D341Med (cell line): ENCODE measurements around the gene DPEP1.
"Not testable (repeated sequence)": the region's sequence is repeated elsewhere in the genome, so short reads cannot be mapped to it uniquely, and the experiment has no call there.

Source experiments
- DNase-seq: peaks from one replicate; pipeline ENCODE4 v3.0.0; 2012; ENCODE audit warnings: low spot score

The DPEP1 gene

DNA sequence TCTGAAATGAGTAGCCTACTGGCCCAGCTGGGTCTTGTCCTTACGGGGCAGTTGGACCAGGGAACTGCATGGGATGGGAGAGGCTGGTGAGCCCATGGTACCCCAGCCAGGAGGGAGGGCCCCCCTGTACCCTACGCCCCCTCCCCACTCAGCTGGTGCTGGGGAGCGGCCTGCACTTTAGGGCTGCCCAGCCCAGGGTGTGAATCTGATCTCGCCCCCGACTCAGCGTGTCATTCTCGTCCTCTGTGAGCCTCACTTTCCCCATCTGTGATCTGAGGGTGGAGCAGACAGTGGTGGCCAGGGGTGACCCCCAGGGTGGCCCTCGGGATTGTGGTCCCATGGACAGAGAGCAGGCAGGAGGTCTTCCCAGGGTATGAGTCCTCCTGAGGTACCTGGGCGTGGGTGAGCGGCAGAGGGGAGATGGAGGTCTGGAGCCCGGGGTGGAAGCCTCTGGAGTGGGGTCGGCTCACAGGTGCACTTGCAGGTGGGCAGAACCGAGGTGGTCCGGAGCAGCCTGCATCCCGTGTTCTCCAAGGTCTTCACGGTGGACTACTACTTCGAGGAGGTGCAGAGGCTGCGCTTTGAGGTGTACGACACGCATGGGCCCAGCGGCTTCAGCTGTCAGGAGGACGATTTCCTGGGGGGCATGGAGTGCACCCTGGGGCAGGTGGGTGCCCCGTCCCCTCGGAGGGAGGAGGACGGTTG is 36.2 kb upstream of the DPEP1 start:
- DNase-seq, result no peak

DNA sequence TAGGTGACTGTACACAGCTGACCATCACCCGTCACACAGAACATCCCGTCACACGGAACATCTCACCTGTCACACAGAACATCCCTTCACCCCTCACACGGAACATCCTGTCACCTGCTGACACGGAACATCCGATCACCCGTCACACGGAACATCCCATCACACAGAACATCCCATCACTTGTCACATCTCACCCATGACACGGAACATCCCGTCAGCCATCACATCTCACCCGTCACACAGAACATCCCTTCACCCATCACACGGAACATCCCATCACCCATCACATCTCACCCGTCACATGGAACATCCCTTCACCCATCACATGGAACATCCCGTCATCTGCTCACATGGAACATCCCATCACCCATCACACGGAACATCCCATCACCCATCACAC is 34.1 kb upstream of the DPEP1 start:
- DNase-seq, result no peak

GRCh38 chr16:89581045-89581695 is 32.3 kb upstream of the DPEP1 start:
- no peak for DNase-seq

DNA sequence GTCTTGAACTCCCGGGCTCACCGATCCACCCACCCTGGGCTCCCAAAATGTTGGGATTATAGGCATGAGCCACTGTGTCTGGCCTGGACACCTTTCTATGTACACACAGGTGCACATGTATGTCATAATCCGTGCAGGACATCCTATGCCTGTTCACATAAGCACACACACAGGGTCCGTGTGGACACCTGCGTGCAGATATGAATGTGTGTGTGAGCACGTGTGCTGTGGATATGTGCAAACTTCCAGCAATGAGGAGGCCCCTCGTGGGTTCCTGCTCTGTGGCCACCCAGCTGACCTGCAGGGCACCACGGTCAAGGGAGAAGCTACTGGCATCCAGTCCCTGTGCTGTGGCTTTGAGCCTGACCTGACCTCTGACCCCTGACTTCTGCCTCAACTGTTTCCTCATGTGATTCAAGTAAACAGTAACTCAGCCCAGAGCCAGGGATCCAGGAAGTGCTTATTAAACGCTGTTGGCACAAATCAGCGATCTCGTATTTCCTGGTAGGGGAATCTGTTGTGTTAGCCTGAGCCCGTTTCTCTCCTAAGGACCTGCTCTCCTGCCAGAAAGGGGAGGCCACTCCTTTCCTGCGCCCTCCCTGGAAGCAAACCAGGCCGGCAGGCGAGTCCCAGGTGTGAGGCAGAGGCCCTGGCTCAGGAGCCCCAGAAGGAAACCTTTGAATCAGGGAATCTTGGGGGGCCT is 31.4 kb upstream of the DPEP1 start:
- DNase-seq, result no peak

DNA sequence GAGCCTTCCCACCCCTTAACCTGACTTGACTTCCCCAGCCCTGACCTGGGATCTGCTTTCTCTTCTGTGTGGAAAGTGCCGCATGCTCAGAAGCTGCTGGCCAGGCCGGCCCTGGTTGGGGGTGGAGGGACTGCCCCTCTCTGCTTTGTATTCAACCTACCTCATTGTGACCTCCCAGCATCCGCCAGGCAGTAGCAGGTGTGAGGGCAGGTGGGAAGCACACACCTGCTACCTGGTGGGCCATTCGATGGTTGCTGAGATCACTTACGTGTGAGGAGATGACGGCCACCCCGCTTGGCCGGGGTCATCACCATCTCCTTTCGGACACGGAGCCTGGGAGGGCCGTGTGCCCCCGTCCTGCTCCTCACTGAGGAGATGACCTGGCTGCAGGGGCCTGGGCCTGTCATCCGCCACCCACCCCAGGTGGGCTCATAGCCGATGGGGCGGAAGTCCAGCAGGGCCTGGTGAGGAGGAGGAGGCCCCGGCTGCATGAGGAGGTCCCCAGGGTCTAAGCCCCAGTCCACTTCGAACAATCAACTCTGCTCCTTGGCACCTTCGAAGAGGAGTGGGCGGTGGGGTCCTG is 30.7 kb upstream of the DPEP1 start:
- DNase-seq, result no peak

GRCh38 chr16:89583197-89583894 is 30.1 kb upstream of the DPEP1 start:
- no peak for DNase-seq

DNA sequence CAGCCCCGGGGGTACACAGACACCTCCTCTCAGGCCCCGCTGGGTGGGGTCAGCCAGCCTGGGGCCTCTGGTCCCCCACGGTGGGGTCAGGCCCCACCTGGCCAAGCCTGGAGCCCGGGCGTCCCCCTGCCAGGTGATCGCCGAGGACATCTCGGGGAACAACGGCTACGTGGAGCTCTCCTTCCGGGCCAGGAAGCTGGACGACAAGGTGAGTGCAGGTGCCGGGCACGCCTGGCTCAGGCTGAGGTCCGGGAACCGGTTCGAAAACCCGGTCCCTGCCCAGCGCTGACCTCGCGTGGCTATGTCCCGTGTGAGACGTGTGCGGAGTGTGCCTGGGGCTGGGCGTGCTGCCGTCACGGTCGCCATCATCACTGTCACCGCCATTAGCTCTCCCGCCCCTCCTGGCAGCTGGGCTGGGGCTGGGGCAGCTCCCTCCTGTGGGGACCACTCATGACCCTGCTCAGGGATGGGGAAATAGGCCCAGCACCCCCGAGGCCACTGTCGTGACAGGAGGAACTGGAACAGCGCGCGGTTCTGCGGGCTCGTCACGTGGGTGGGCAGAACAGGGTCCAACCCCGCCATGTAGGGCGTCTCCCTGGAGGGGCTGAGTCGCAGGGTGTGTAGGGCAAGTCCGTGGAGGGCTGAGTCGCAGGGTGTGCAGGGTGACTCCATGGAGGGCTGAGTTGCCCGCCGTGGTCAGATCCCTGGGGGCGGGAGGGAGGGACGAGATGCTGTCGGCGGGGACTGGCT is 29.4 kb upstream of the DPEP1 start:
- no peak for DNase-seq

DNA sequence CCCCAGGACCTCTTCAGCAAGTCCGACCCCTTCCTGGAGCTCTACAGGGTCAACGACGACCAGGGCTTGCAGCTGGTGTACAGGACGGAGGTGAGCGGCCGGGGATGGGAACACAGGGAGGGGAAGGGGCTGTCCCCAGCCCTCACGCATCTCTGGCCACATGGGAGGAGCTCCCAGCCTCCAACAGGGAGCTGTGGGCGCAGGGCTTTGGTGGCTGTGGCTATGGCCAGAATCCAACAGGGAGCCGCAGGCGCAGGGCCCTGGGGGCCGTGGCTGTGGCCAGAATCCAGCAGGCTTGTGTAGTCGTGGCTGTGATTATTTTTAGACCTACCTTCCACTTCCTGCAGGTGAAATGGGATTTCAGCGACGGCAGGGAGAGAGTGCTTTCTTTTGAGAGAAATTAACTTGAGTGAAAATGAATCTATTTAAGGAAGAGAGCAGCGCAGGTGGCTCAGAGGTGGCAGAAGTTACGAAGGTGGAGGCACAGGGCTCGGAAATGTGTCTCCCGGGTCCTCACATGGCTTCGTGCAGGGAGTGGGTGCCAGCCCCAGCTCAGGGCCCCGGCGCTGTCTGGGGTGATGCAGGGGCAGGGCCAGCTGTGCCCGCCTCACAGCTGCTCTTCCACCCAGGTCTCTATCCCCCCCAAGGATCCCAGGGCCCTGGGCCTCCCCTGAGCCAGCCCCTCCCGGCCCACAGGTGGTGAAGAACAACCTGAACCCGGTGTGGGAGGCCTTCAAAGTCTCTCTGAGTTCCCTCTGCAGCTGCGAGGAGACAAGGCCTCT is 28.5 kb upstream of the DPEP1 start:
- DNase-seq, result no peak

DNA sequence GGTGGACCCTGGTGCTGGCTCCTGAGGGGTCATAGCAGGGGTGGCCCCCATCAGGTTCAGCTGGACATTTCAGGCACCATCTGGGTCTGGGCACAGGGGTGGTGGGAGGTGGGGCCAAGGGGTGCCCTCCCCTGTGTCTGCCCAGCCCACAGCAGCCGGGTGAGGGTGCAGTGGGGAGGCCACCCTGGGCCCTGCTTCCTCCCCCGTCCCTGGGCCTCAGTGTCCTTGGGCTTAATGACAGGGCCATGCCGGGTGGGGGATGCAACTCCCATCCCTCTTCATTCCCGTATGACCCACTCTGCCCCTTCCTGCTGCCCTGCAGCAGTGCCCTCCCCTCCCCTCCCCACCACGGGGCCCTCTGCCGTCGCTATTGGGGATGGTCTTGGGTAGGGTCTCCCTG is 27.2 kb upstream of the DPEP1 start:
- no peak for DNase-seq

DNA sequence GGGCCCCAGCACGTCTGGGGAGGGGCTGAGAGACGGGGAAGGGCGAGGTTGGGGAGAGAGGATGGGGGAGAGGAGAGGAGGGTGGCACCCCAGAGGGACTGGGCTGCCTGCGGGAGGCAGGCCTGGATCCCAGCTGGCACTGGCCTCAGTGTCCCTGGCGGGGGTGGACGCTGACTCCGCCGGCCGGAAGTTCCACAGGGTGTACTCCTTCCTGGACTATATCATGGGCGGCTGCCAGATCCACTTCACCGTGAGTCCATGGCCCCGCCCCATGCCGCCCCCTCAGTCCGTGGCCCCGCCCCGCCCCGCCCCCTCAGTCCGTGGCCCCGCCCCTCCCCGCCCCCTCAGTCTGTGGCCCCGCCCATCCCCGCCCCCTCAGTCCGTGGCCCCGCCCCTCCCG is 26.6 kb upstream of the DPEP1 start:
- DNase-seq, result no peak

GRCh38 chr16:89587676-89588075 is 25.8 kb upstream of the DPEP1 start:
- DNase-seq, result not testable (repeated sequence)

DNA sequence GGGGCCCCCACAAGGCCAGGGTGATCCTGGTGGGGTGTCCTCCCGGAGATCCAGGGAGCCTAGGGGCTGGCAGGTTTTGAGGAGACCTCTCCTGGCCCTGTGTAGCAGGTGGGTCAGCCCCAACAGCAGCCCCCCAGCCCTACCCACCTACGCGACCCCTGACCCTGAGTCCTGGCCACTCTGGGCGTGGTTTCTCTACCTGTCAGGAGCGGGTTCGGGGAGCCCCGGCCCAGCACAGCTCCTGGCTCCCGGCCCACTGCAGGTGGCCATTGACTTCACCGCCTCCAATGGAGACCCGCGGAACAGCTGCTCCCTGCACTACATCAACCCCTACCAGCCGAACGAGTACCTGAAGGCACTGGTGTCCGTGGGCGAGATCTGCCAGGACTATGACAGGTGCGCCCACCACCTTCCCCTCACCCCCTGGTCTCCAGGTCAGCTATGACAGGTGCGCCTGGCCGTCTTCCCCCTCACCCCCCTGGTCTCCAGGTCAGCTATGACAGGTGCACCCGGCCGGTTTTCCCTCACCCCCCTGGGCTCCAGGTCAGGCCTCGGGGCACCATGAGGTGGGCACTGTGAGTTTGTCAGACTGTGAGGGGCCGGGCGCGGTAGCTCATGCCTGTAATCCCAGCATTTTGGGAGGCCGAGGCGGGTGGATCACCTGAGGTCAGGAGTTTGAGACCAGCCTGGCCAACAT is 24.9 kb upstream of the DPEP1 start:
- no peak for DNase-seq

DNA sequence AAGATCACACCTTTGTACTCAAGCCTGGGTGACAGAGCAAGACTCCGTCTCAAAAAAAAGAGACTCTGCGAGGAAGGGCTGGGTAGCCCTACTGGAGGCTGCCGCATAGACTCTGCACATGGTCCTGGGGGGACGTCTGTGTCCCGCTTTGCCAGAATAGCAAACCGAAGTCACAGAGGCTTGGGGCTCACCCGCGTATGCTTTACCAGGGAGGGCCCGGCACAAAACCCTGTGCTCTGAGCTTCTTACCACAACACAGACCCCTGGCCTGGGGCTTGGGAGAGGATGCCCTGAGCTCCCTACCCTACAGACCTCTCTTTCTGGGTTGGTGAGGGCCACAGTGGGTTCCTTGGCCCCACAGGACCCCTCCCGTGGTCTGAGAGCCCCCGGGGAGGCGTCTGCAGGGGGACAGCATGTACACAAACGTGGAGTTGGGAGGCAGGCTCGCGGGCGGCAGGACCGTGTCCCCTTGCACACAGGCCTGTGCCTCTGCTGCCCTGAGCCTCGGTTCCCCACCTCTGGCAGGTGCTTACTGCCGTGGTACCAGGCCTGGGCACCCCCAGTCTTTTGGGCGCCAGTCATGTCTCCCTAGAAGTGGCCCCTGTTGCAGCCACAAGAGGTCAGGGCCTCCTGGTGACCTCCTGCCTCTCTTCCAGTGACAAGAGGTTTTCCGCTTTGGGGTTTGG is 24.1 kb upstream of the DPEP1 start:
- DNase-seq, result no peak

- DNase-seq, result no peak
Observed at GRCh38 chr16:89593841-89594240, 19.6 kb upstream of the DPEP1 start.

DNA sequence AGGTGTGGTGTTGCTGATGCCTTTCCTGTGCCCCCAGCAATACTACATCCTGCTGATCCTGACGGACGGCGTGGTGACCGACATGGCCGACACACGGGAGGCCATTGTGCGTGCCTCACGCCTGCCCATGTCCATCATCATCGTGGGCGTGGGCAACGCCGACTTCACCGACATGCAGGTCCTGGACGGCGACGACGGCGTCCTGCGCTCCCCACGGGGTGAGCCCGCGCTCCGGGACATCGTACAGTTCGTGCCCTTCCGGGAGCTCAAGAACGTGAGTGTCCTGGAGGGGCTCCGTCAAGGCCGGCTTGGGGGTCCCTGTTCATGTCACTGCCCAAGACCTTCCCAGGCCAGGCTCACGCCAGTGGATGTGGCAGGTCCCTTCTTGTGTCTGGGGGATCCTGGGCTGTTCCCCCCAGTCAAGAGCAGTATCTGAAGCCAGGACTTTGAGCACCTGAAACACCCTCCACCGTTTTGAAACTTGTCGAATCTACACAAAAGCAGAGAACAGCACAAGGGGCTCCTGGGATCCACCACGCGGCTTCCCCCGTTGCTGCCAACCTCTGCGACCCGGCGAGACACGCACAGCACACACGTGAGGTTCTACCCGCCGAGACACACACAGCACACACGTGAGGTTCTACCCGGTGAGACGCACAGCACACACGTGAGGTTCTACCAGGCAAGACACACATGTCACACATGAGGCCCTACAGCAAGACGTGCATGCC is 17.9 kb upstream of the DPEP1 start:
- no peak for DNase-seq

GRCh38 chr16:89596061-89596689 is 17.3 kb upstream of the DPEP1 start:
- no peak for DNase-seq

GRCh38 chr16:89596957-89597649 is 16.3 kb upstream of the DPEP1 start:
- DNase-seq, result no peak

DNA sequence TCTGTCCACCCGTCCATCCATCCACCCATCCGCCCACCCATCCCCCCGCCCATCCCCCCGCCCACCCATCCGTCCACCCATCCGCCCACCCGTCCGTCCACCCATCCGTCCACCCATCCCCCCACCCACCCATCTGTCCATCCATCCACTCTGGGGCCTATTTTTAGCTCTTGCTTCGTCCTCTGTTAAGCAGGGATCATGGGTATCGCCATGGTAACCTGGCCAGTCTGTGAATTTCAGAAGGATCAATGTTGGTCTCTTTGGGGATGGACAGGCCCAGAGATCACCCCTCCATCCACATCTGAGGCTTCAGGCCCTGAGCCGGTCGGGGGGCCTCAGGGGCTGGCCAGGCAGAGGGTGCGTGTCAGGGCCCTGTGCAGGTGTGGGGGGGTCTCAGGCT is 15.2 kb upstream of the DPEP1 start:
- no peak for DNase-seq
